HEK293T (cell line): ENCODE results near the gene TMOD1.

Experiments used
- CTCF ChIA-PET: fragments of 350-600 bp; formaldehyde crosslinking; extraction: SDS; loops from one replicate; lab custom pipeline; 2021; ENCODE audit warnings: antibody characterized with exemption, inconsistent platforms; lab: Yijun Ruan, JAX
- POLR2A ChIA-PET: fragments of 350-600 bp; formaldehyde crosslinking; extraction: SDS; loops from one replicate; lab custom pipeline; 2020; ENCODE audit warnings: antibody characterized with exemption, inconsistent platforms; lab: Yijun Ruan, JAX
- DNase-seq: peaks from one replicate; pipeline ENCODE4 v3.0.0; 2012; ENCODE audit warnings: mixed read lengths; ENCODE audit errors: extremely low spot score
- ARNT ChIP-seq: fragments of 450-650 bp; IDR thresholded peaks from 2 replicates; pipeline ENCODE4 v1.6.1; 2017; ENCODE audit warnings: mild to moderate bottlenecking
- BHLHE40 ChIP-seq: fragments of 450-650 bp; IDR thresholded peaks from 2 replicates; pipeline ENCODE4 v1.6.1; 2016; ENCODE audit warnings: mild to moderate bottlenecking, moderate library complexity, borderline replicate concordance
- CTBP1 ChIP-seq: fragments of 450-650 bp; IDR thresholded peaks from 2 replicates; pipeline ENCODE4 v1.6.1; 2016; ENCODE audit warnings: borderline replicate concordance
- ELF4 ChIP-seq: fragments of 450-650 bp; IDR thresholded peaks from 2 replicates; pipeline ENCODE4 v1.6.1; 2017; ENCODE audit warnings: antibody characterized with exemption
- FOXA1 ChIP-seq: fragments of 450-650 bp; IDR thresholded peaks from 2 replicates; pipeline ENCODE4 v1.6.1; 2016; ENCODE audit warnings: mild to moderate bottlenecking
- FOXK2 ChIP-seq: fragments of 450-650 bp; IDR thresholded peaks from 2 replicates; pipeline ENCODE4 v1.6.1; 2016; ENCODE audit warnings: mild to moderate bottlenecking
- FOXM1 ChIP-seq: fragments of 450-650 bp; IDR thresholded peaks from 2 replicates; pipeline ENCODE4 v1.6.1; 2017; ENCODE audit warnings: mild to moderate bottlenecking, borderline replicate concordance
- HDGF ChIP-seq: fragments of 450-650 bp; IDR thresholded peaks from 2 replicates; pipeline ENCODE4 v1.6.1; 2017; ENCODE audit warnings: antibody characterized with exemption, borderline replicate concordance
- L3MBTL2 ChIP-seq: fragments of 450-650 bp; conservative IDR thresholded peaks from 2 replicates; pipeline ENCODE4 v1.6.1; 2016; ENCODE audit warnings: mild to moderate bottlenecking
- LEF1 ChIP-seq: fragments of 450-650 bp; IDR thresholded peaks from 2 replicates; pipeline ENCODE4 v1.6.1; 2017; ENCODE audit warnings: mild to moderate bottlenecking, borderline replicate concordance
- NFRKB ChIP-seq: fragments of 450-650 bp; IDR thresholded peaks from 2 replicates; pipeline ENCODE4 v1.6.1; 2016; ENCODE audit warnings: mild to moderate bottlenecking, moderate library complexity
- PKNOX1 ChIP-seq: fragments of 450-650 bp; IDR thresholded peaks from 2 replicates; pipeline ENCODE4 v1.6.1; 2016
- SP1 ChIP-seq: fragments of 450-650 bp; IDR thresholded peaks from 2 replicates; pipeline ENCODE4 v1.6.1; 2017
- SUZ12 ChIP-seq: fragments of 450-650 bp; IDR thresholded peaks from 2 replicates; pipeline ENCODE4 v1.6.1; 2016; ENCODE audit warnings: mild to moderate bottlenecking
- TARDBP ChIP-seq: fragments of 450-650 bp; IDR thresholded peaks from 2 replicates; pipeline ENCODE4 v1.6.1; 2016
- ZNF384 ChIP-seq: fragments of 450-650 bp; IDR thresholded peaks from 2 replicates; pipeline ENCODE4 v1.6.1; 2016

Gene TMOD1

GRCh38 chr9:97560851-97561250, 59.4 kb downstream of the TMOD1 start:
- ChIA-PET POLR2A (no interaction called here), CTCF (no interaction called here)
- TF ChIP-seq HDGF (no peak), TARDBP (no peak), SP1 (no peak), CTBP1 (no peak), L3MBTL2 (no peak), FOXM1 (no peak), ZNF384 (no peak)
- no peak for DNase-seq

- ChIA-PET CTCF (no interaction called here), POLR2A (no interaction called here)
- TF ChIP-seq SP1, result no peak
- no peak for DNase-seq
Observed at GRCh38 chr9:97561501-97561900, 60.0 kb downstream of the TMOD1 start.

GRCh38 chr9:97562542-97562941, 61.1 kb downstream of the TMOD1 start:
- ChIA-PET POLR2A (no interaction called here), CTCF (no interaction called here)
- DNase-seq, result no peak
- no peak for TF ChIP-seq ELF4
- no peak for TF ChIP-seq BHLHE40
- TF ChIP-seq HDGF, result no peak
- no peak for TF ChIP-seq NFRKB
- no peak for TF ChIP-seq CTBP1
- no peak for TF ChIP-seq SUZ12
- TF ChIP-seq TARDBP, result no peak
- TF ChIP-seq LEF1, result no peak
- no peak for TF ChIP-seq FOXA1
- no peak for TF ChIP-seq FOXK2
- TF ChIP-seq ZNF384, result no peak
- TF ChIP-seq SP1, result no peak
- no peak for TF ChIP-seq FOXM1
- no peak for TF ChIP-seq ARNT
- no peak for TF ChIP-seq PKNOX1
- TF ChIP-seq L3MBTL2, result no peak

- ChIA-PET CTCF (no interaction called here), POLR2A (no interaction called here)
- TF ChIP-seq FOXA1, result no peak
- no peak for TF ChIP-seq NFRKB
- TF ChIP-seq ELF4, result no peak
- no peak for TF ChIP-seq ZNF384
- DNase-seq, result no peak
Observed at GRCh38 chr9:97563458-97564135, 62.1 kb downstream of the TMOD1 start.

- CTCF ChIA-PET, result no interaction called here
- POLR2A ChIA-PET, result no interaction called here
- TF ChIP-seq CTBP1, result no peak
- TF ChIP-seq SUZ12, result no peak
- TF ChIP-seq FOXA1, result no peak
- no peak for TF ChIP-seq ZNF384
- TF ChIP-seq ARNT, result no peak
- TF ChIP-seq TARDBP, result no peak
- no peak for TF ChIP-seq PKNOX1
- no peak for TF ChIP-seq FOXK2
- no peak for TF ChIP-seq ELF4
- TF ChIP-seq BHLHE40, result no peak
- TF ChIP-seq NFRKB, result no peak
- no peak for TF ChIP-seq SP1
- no peak for TF ChIP-seq HDGF
- TF ChIP-seq L3MBTL2, result no peak
- no peak for TF ChIP-seq FOXM1
- no peak for TF ChIP-seq LEF1
- DNase-seq, result no peak
Observed at GRCh38 chr9:97564291-97565175, 63.1 kb downstream of the TMOD1 start.

GRCh38 chr9:97565262-97565661, 63.8 kb downstream of the TMOD1 start:
- CTCF ChIA-PET, result no interaction called here
- POLR2A ChIA-PET, result no interaction called here
- no peak for TF ChIP-seq BHLHE40
- TF ChIP-seq CTBP1, result no peak
- DNase-seq, result no peak

GRCh38 chr9:97567182-97567893, 65.9 kb downstream of the TMOD1 start:
- TF ChIP-seq NFRKB (no peak), L3MBTL2 (no peak), FOXA1 (no peak), BHLHE40 (no peak), FOXK2 (no peak), ELF4 (no peak), ARNT (no peak), ZNF384 (no peak), HDGF (no peak), FOXM1 (no peak), SUZ12 (no peak)
- DNase-seq, result no peak
- ChIA-PET CTCF (no interaction called here), POLR2A (no interaction called here)
